ENCODE measurements around the gene PPP4R2.

DNA sequence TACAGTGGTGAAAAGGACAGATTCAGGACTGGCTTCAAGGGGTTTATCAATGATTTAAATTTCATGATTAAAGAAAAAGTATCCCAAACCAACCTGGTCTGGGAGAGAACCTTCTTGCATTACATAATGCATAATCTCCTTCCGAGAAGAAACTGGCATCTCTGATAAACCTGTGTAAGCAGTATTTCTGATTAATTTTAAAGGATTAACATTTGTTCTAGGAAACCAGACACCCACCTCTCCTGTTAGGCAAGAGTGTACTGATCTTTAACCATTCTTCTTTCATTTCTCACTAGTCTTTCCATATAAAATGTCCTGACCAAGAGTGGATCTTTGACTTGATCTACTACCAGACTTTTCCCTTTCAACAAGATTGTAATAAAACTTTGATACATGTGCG is 22.8 kb upstream of the PPP4R2 start:
- TF ChIP-seq POLR2A (IDR thresholded peaks at IDR 0.05): no peak
- TF ChIP-seq, protein P1, sequence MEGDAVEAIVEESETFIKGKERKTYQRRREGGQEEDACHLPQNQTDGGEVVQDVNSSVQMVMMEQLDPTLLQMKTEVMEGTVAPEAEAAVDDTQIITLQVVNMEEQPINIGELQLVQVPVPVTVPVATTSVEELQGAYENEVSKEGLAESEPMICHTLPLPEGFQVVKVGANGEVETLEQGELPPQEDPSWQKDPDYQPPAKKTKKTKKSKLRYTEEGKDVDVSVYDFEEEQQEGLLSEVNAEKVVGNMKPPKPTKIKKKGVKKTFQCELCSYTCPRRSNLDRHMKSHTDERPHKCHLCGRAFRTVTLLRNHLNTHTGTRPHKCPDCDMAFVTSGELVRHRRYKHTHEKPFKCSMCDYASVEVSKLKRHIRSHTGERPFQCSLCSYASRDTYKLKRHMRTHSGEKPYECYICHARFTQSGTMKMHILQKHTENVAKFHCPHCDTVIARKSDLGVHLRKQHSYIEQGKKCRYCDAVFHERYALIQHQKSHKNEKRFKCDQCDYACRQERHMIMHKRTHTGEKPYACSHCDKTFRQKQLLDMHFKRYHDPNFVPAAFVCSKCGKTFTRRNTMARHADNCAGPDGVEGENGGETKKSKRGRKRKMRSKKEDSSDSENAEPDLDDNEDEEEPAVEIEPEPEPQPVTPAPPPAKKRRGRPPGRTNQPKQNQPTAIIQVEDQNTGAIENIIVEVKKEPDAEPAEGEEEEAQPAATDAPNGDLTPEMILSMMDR (IDR thresholded peaks at IDR 0.05 in 4 of 5, conservative IDR thresholded peaks at IDR 0.05 in 1 of 5): no peak
